Lower lobe of right lung (tissue), 2 donors: ENCODE measurements around the gene TACC2. TPM values are rescaled to one million over a fixed set of nuclear protein-coding genes. Genes with fewer than 3 reads are reported as not detected.

Source experiments
- ATAC-seq, 2 donors: fragments of 200-7000 bp; cut with Tn5 transposase; one replicate each; pipeline ENCODE4 v1.9.1; 2020 to 2022; ENCODE audit warnings: mild to moderate bottlenecking in 2 of 2, moderate library complexity in 2 of 2
- DNase-seq: peaks from one replicate; pipeline ENCODE4 v3.0.0-alpha.2; 2020
- H3K27ac ChIP-seq: fragments of 200-600 bp; one replicate; pipeline ENCODE4 v1.8.0; 2022
- H3K27me3 ChIP-seq: fragments of 200-600 bp; one replicate; pipeline ENCODE4 v1.8.0; 2022; ENCODE audit warnings: low read depth
- H3K36me3 ChIP-seq: fragments of 200-600 bp; one replicate; pipeline ENCODE4 v1.8.0; 2022; ENCODE audit warnings: mild to moderate bottlenecking
- H3K4me1 ChIP-seq: fragments of 200-600 bp; one replicate; pipeline ENCODE4 v1.8.0; 2022
- H3K4me3 ChIP-seq: fragments of 200-600 bp; one replicate; pipeline ENCODE4 v1.8.0; 2022; ENCODE audit warnings: mild to moderate bottlenecking
- H3K9me3 ChIP-seq: fragments of 200-600 bp; one replicate; pipeline ENCODE4 v1.8.0; 2022
- CTCF ChIP-seq: fragments of 200-600 bp; IDR thresholded peaks from one replicate; pipeline ENCODE4 v1.8.0; 2022; ENCODE audit warnings: antibody characterized with exemption, mild to moderate bottlenecking
- intact Hi-C: fragments of 100-400 bp; cut with DNase I; formaldehyde crosslinking; loops from one replicate; pipeline ENCODE4 v1.11.0; 2022
- total RNA-seq: library from RNA; stranded (reverse); fragmentation: NEBNext Ultra II Directional; extraction: Animal tissue kit (Norgen Biotek cat#: 25700); gene quantifications from one replicate; pipeline ENCODE4 v1.2.1, GENCODE V29; 2021
- donor health status: DM: no; HTN: yes; CAD: no; lungs with severe emphysema.

TACC2 gene
- total RNA-seq, 1 donor from 2014 or later = 141 TPM

- Histone ChIP-seq H3K4me3 (no peak overlapping the region), H3K27ac (no peak overlapping the region), H3K9me3 (no peaks in the 10 kb centered on the region), H3K36me3 (peaks cover 96% of the 10 kb centered on the region), H3K4me1 (no peaks in the 10 kb centered on the region), H3K27me3 (no peaks in the 10 kb centered on the region)
- DNase-seq (no peak), ATAC-seq (no peak)
- no peak for TF ChIP-seq CTCF
- intact Hi-C loops = no loop called here
Observed at GRCh38 chr10:122229666-122230065, 240.7 kb downstream of the TACC2 start.

GRCh38 chr10:122230222-122230621, 241.3 kb downstream of the TACC2 start:
- H3K4me3 ChIP-seq = no peak overlapping the region
- ATAC-seq (no peak), DNase-seq (no peak)
- intact Hi-C loops = no loop called here
- TF ChIP-seq CTCF = no peak
- H3K4me1 ChIP-seq = no peaks in the 10 kb centered on the region
- no peaks in the 10 kb centered on the region for H3K27me3 ChIP-seq
- H3K36me3 ChIP-seq = peaks cover 92% of the 10 kb centered on the region
- H3K9me3 ChIP-seq = no peaks in the 10 kb centered on the region
- H3K27ac ChIP-seq = no peak overlapping the region

GRCh38 chr10:122232769-122233168, 243.8 kb downstream of the TACC2 start:
- Histone ChIP-seq H3K4me3 (no peak overlapping the region), H3K27ac (no peak overlapping the region), H3K9me3 (no peaks in the 10 kb centered on the region), H3K27me3 (no peaks in the 10 kb centered on the region), H3K4me1 (no peaks in the 10 kb centered on the region), H3K36me3 (peaks cover 87% of the 10 kb centered on the region)
- TF ChIP-seq CTCF = no peak
- ATAC-seq = no peak
- DNase-seq = no peak
- intact Hi-C loops = no loop called here

- Histone ChIP-seq H3K4me1 (no peaks in the 10 kb centered on the region), H3K27ac (no peak overlapping the region), H3K4me3 (no peak overlapping the region), H3K27me3 (no peaks in the 10 kb centered on the region), H3K36me3 (peaks cover 87% of the 10 kb centered on the region), H3K9me3 (no peaks in the 10 kb centered on the region)
- DNase-seq = no peak
- intact Hi-C loops = no loop called here
- ATAC-seq = peak; percentile 17 to 51
- TF ChIP-seq CTCF = no peak
Observed at GRCh38 chr10:122233857-122234348, 244.9 kb downstream of the TACC2 start.

- no peak for DNase-seq
- ATAC-seq = no peak
- Histone ChIP-seq H3K36me3 (peaks cover 87% of the 10 kb centered on the region), H3K27ac (no peak overlapping the region), H3K9me3 (no peaks in the 10 kb centered on the region), H3K4me1 (no peaks in the 10 kb centered on the region), H3K27me3 (no peaks in the 10 kb centered on the region), H3K4me3 (no peak overlapping the region)
- no peak for TF ChIP-seq CTCF
- intact Hi-C loops = no loop called here
Observed at GRCh38 chr10:122234416-122234815, 245.5 kb downstream of the TACC2 start.
